NCI-H748 treated with DMSO at 0.1 percent for 48 hours (cell line): ENCODE data around the gene RIPK4.

Experiments
- DNase-seq: peaks from one replicate; lab custom pipeline; 2025; lab: John Stamatoyannopoulos, UW

The RIPK4 gene

DNA sequence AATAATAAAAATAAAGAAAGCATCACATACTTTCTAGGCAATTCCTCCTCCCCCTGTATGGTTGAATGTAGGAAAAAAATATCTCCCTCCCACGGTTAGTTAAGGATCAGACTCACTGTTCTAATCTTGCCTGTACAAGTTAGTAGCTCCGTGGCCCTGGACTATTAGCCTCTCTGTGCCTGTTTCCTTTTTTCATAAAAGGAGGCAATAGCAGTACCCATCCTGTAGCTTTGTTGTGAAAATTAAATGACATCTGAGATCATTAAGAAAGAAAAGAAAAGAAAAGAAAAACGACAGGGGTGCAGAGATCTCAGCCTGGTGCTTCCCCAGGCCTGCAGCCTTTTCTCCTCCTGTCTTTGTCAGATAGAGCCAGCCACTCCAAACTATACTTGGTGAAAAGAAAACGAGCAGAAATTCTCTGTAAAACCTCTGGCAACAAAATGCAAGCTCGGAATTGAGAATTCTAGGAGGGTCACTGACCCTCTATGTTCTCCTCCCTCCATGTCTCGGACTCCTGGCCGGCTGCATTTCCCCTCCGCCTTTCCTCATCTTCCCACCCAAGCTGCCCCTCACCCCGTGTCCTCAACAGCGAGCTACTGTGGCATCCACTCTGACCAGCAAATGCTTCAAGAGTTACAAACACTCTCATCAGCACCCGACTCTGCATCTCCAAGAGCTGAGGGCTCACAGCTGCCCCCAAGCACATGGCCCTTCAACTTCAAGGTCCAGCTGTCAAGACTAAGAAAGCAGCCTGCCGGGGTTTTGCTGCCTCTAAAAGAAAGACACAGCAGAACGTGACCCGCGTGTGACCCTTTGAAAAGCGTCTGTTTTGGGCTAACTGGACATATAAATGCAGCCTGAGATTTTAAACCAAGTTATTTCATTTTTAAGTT is 13.6 kb downstream of the RIPK4 start:
- no peak for DNase-seq

DNA sequence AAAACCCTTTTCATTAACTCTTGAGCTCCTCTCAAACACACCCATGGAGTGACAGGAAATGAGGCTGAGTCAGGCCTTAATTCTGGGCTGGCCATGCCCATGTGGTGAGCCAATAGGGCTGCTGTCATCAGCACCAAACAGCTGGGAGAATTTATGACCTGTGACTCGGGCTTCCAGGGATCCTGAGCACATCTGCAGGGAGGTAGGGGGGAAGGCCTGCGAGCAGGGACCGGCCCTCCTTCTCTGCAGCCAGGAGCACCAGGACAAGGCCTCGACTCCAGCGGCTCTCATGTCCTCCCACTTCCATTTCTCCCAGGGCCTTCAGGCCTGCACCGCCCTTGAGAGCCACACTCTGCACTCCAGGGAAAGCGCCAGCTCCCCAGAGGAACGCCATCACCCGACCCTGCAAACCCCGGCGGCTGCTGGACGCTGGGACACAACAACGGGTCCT is 14.6 kb downstream of the RIPK4 start:
- DNase-seq, result no peak

DNA sequence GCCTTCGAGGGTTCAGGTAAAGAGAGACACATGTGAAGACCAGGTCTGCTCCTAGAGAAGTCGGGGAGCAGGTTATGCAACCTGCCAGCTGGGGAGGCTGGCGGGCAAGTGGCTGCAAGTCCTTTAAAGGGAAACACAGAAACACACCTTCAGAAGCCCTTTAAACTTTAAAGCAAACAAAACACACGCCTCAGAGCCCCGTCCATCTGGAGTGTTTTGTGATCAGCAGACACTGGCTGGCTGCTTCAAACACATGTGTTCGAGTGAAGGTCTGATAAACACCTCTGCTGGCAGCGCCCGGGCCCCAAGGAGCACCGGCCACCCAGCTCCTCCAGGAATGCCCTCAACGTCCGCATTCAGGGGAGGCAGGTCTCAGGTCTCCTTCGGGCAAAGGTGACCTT is 15.2 kb downstream of the RIPK4 start:
- no peak for DNase-seq

DNA sequence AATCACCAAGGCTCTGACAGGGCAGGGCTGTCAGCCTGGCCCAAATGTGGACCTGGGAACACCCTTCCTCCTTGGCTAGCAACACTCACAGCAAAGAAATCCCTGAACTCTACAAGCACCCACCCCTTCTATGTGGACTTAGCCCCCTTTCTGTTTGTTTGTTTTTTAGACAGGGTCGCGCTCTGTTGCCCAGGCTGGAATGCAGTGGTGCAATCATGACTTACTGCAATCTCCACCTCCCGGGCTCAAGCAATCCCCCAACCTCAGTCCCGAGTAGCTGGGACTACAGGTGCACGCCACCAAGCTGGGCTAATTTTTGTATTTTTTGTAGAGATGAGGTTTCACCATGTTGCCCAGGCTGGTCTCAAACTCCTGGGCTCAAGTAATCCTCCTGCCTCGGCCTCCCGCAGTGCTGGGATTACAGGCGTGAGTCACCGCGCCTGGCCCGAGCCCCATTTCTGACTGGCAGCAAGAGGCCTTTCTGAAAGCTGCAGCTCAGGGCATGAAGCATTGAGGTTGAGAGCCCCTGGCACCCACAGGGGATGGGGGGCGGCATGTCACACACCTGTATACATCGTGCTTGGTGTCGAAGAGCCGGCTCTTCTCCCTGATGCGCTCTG is 16.2 kb downstream of the RIPK4 start:
- no peak for DNase-seq

DNA sequence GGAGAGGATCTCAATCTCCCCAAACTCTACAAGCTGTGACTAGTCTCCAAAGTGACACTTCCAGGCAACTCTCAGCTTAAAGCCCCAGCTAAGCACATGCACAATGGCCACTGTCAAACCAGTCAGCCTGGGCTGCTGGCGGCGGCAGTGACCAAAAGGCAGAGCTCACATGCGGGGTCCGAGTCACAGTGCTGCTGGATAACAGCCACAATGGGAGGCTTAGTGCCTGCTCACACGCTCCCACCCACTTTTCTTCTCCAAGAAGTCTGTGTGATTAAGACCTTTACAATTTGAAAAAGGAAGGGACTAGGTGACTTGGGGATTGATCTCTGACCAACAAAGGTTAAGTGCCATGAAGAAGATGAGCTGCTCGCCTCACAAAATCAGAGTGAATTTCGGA is 16.8 kb downstream of the RIPK4 start:
- no peak for DNase-seq

DNA sequence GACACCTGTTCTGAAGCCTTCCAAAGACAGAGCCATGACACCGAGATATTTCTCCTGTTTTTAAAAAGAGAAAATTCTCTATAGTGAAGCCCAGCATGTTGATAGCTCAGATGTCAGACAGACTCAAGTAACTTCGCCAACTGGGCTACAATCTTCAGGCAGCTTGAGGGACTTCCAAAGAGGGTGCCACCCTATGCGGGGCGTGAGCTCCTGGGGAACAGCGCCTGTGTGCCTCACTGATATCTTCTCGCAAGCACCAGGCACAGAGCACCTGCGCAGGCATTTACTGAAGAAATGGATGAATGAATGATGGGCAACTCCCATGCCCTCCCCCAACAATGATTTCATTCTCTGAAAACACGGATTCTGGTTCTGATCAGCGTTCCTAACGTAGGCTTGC is 17.6 kb downstream of the RIPK4 start:
- DNase-seq, result no peak

DNA sequence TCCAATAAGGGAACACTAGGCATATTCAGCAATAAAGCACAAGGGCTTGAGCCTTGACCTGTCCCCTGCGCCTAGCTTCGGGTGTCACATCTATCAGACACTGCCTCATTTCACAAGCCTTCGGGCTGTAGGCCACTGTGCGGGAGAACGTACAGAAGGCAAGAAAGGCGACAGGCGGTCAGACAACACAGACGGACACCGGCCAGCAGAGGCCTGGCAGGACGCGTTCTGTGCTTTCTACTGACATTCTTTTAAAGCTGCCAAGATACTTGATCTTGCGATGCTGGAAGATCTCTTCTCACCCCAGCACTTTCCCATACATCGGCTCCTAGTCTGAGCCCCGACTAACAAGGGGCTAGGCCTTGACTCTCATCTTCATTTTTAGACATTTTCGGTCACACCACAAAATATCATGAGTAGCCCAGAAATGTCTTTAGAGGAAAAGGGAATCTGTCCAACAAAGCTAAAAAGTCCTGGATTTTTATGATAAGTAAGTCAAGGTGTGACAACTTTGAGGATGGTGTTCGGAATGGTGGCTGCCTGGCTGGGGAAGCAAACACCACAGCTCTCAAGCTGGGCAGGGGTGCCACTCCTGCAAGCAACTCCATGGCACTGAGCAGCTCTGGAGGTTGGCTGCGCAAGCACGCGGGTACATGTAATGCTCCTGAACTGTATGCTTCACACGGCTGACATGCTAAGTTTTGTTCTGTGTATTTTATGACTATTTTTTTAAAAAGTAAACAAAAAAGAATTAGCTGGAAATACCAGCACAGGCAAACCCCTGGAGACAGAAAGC is 18.7 kb downstream of the RIPK4 start:
- DNase-seq, result no peak

DNA sequence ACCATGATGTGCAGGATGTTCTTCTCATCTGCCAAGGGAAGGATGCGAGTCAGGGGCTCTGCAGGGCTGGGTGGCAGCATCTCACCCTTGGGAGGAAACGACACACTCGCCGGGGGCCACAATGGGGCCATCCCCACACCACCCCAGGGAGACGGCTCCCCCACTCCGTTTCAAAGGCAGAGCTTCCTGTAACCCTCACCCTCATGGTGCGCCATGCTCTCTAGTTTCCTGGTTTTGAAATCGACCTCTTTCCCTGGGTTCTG is 20.2 kb downstream of the RIPK4 start:
- no peak for DNase-seq

DNA sequence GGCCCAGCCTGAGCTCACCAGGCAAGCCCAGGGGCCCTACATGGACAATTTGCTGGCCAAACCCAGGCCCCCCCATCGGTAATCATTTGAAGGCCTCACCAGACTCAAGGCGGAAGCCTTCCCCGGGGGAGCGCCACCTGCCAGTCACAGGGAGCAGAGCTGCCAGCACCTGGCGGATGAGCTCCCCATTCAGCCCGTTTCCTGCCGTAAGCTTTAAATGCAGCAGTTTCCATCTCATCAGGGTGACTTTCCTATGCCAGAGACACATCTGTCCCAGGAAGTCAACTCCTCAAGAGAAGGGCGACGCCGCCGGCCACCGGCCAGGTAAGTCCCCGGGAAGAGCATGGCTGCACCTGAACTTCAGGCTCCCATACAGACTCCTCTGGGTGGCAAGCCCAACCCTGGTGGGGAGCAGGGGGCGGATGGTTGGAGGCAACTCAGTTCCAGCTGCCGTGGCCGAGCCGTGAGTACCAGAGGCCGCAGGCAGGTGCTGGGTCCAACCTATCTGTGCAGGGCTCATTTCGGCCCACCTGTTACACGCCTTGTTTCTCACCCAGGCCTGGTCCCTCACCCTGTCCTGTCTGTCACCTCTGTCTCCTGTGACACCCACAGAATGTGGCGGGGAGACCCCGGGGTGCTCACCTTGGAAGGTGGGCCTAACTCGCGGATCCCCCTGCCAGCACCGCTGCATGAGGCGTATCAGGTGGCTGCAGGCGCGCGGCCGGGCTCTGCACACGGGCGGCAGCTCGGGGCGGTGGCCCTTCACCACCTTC is 20.7 kb downstream of the RIPK4 start:
- DNase-seq, result no peak

DNA sequence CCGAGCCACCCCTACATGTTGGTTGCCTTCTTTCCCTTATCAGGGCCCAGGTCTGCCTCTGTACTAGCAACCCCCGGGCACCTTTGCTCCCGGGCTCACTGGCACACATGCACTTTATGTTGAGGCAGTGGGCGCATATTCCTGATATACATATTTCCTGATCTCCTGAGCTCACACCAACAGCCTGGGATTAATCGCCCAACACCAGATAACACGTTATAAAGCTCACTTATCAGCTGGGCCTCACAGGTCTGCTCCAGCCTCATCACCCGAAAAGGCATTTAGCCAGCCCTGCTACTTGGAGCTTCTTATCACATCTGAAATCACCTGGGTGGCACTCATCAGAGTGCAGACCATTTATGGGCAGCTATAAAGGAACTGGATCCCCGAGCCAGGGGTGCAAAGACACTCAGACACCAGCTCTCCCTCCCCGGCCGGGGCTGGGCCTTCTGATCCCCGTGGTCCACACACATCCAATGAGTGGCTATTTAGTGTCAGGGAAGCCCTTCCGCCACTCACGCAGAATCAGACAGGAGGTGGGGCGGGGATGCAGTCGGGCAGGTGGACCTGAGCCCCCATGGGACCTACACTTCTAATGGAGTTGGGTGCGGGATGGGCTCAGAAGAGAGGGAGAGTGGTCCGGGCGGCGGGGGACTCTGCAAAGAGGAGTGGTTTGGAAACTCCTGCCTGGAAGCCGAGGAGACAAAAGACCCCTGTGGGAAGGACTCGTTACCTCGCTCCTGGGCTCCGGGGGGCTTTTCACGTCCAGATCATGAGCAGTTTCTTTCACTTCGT is 21.6 kb downstream of the RIPK4 start:
- DNase-seq, result no peak

DNA sequence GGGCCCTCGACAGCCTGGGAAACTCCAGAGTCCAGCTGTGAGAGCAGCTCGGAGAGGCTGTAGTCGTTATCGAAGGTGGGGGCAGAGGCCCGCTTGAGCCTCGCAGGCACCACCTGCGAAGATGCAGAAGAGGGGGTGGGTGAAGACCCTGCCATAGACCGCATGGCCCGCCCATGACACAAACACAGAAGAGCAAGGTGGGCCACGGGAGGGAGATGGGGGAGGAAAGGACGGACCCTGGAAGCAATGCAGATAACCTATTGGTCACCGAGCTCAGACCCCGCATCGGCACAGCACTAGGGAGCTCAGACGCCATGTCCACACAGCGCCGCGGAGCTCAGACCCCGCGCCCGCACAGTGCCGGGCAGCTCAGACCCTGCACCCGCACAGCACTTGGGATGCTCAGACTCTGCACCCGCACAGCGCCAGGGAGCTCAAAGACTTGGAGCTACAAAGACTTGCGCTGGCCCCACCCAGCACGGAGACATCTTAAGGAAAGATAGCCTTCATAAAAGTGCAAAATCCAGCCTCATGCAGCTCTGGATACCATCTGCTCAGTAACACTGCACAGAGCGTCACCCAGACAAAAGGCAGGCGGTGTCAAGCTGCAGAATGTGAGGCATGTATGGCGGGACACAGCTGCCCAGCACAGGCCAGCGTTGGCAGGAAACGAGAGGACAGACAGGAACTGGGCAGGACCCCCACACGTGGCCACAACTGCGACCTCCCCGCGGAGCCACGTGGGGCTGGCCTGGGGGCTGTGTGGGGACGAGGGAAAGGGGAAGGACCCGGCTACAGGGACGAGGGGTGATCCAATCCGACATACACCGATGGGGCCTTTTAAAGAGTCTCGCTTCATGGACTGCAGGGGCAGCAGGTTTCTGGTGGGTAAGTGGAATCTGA is 22.6 kb downstream of the RIPK4 start:
- no peak for DNase-seq

DNA sequence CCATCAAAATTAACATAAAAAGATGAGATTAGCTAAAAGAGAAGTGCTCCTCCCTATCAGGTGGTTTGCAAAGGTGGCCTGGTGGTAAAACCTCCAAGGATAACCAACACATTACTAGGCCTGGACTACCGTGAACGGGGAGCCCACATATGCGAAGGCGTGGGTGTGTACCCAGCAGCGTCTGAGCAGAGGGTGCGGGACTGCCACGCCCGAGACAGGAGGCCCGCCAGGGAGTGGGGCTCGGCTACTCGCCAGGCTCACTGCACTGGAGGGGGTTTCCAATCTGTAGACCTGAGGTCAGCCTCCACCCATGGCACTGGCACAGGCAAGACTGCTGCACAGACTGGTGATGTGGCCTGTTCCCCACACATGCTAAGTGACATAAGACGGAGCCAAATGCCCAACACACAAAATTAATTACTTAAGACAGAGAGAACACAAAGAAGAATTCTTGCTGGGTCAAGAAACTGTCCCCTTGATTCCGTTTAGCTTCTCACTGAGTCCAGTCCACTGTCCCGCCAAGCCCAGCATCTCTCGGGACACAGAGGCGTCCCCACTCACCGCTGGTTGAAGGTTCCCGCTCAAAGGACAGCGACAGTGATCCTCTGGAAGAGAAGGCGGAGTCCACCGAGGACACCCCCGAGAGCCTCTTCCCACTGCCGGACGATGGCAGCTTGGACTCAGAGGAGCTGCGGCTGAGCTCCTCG is 23.4 kb downstream of the RIPK4 start:
- DNase-seq, result no peak

DNA sequence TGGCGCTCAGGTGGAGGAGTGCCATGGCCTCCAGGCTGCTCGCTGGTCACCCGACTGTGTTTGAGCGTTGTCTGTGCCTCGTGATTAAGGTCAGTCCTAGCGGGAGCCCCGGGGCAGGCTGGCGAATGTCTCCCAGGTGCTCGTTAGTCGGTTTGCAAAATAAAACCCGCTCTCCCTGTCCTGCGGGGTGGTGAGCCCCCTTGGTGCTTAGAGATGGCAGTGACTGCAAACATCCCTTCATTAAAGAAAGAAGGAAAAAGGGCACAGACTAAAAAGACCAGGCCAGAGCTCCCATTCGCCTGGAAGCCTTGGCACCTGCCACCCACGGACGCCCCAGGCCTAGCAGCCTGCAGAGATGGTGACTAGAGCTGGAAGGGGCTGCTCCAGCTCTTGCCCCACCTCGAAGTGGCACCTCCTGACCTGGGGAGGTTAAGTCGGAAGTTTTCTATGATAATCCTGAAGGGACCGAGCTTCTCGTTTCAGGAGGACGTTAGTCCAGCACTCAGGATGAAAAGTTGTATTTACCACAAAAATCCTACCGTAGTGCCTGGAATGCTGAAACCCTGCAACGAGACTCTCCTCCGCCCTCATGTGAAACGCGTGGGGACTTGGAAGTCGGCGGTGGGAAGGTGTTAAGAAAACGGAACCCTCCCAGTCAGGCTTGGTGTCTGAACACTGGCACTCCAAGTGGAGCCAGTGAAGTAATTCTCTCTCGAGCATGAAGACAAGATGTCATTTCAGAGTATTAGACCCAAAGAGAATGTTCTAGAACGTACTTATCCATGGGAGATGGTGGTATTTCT is 24.6 kb downstream of the RIPK4 start:
- DNase-seq, result no peak

DNA sequence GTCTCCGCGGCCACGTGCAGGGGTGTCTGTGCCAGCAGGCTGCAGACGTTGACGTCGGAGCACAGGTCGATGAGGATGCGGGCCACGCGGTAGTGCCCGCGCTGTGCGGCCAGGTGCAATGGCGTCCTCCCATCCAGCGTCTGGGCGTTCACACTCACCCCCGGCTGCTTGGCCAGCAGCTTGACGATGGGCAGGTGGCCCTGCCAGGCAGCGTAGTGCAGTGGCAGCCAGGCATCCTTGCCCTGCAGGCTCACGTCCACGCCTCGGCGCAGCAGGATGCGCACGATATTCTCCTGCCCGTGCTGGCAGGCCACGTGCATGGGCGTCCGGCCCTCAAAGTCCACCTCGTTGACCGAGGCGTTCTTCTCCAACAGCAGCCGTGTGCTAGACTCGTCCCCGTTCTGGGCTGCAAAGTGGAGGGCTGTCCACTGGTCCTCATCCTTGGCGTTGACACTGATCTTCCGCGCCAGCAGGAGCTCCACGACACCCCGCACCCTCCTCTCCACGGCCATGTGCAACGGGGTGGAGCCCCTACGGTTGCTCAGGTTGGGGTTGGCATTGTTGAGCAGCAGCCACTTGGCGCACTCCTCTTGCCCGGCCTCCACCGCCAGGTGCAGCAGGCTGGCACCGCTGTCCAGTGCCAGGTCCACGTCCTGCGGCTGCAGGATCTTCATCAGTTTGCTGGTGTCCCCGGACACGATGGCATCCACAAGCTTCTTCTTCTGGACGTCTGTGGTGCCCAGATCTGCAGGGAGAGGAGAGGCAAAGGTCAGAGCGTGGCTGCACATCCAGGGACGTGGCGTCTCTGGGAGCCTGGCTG is 25.4 kb downstream of the RIPK4 start:
- DNase-seq, result no peak

DNA sequence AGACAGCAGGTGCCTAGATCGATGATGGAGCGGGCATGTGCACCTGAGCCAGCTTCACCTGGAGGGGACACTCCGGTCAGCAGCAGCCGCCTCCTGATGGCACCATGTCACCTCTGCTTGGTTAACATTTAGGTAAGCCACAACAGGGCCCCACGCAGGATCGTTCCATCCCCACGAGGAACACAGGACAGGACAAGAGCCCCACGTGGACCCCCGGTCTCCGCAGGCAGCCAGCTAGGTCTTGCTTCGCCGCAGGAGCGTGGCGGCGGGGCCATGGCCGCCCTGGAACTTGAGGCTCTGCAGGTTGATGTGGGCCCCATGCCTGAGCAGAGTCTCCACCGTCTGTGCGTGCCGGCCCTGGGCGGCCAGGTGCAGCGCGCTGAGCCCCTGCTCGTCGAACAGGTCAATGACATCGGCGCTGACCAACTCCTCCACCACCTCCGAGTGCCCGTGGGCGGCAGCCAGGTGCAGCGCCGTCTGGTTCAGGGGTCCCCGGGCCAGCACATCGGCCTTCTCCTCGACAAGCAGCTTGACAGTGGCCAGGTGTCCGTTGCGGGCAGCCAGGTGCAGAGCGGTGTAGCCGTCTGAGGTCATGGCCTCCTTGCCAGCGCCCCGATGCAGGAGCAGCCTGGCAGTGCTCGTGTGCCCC is 26.1 kb downstream of the RIPK4 start:
- DNase-seq, result no peak

DNA sequence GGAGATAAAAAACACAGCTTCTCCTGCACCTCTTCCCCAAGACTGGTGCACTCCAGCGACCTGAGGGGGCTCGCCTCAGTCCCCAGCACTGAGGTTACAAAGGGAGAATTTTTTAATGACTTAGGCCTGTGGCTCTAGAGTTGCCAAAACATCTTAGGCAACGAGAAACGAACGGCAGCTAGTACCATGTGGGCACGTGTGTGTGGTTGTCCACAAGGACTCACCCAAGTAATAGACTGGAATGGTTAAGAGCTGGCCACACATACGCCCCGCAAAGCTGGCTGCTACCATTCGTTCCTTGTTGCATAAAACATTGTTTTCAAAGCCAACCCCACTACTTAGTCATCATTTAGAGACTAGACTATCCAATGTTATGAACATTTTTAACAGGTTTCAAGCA is 26.9 kb downstream of the RIPK4 start:
- DNase-seq, result no peak

DNA sequence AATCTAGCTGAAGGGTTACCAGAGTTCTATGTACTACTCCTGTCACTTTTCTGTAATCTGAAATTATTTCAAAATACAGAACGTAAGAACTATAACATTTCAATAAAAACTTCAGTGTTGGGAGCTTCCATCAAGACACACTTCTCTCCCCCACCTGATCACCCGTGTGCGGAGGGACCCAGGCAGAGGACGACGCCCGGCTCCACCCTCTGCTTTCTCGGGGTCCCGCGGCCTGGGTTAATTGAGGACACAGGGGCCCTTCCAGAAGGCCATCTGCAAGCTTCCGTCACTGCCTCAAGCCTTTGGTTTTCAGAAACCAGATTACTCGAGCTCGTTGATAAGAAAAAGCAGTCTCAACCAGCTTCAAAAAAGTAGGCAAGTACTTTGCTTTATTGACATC is 27.8 kb downstream of the RIPK4 start:
- no peak for DNase-seq
